GM19324 (cell line): Measurements from ENCODE around the gene SPRN.
"Not testable (repeated sequence)": the region's sequence is repeated elsewhere in the genome, so short reads cannot be mapped to it uniquely, and the experiment has no call there.

Experiments
- ATAC-seq: cut with Tn5 transposase; IDR thresholded peaks from one replicate; pipeline ENCODE4 v1.9.1; 2021; ENCODE audit warnings: mild to moderate bottlenecking, moderate library complexity; ENCODE audit not compliant: unreplicated experiment, low FRiP score

SPRN gene

DNA sequence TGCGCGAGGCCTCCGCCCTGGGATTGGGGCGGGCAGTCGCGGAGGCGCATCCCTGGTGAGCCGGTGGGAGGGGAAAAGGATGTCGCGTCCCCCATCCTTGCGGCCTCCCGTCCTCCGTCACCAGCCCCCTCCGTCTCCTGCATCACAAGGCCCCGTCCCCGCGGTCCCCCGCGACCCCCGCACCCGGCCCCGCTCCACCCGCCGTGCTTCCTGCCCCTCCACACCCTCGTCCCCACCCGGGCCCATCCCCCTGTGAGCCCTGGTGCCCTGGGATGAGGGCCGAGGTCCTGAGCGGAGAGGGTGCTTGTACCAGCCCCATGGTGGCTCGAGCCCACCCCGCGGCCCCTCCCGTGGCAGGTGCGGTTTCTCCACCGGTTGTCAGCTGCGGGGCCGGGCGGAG, at the start of gene SPRN:
TSS of gene SPRN (minus strand) at position 25 of the 400 bp plus-strand sequence. CDS start 944 bp downstream, outside the sequence.
- not testable (repeated sequence) for ATAC-seq

- ATAC-seq: no peak
Observed at GRCh38 chr10:133474027-133474426, 49.6 kb upstream of the SPRN start.

- no peak for ATAC-seq
Observed at GRCh38 chr10:133473270-133473669, 48.8 kb upstream of the SPRN start.

DNA sequence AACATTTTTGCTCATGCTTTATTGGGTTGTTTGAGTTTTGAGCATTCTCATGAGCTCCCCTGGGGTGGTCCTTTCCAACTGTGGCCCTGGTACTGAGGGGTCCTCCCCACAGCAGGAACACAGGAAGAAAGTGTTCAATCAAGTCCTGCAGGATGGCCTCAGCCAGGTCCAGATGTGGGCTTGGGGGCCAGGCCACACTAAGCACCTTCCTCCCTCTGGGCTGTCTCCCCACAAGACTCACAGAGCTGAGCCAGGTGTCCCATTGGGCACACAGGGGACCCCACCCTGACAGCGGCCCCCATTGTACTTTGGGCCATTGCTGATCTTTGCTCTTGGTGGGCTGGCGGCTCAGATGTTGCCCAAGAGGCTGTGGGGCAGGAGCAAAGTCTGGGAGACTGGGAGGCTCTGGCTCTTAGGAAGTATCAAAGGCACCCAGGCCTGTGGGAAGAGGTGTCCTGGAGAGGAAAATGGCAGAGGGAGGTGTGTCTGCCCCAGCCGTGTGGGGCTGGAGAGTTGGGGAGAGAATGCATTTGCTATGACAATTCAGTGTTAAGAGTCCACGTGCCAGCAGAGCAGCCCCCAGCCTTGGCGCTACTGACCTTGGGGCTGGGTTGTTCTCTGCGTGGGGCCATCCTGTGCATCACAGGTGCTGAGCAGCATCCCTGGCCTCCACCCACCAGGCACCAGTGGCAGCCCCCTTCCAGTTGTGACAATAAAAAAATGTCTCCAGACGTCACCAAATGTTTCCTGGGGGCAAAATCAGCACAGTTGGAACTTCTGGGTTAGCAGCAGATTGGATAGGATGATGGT, 47.1 kb upstream of the SPRN start:
- no peak for ATAC-seq

GRCh38 chr10:133469205-133469604, 44.8 kb upstream of the SPRN start:
- not testable (repeated sequence) for ATAC-seq

DNA sequence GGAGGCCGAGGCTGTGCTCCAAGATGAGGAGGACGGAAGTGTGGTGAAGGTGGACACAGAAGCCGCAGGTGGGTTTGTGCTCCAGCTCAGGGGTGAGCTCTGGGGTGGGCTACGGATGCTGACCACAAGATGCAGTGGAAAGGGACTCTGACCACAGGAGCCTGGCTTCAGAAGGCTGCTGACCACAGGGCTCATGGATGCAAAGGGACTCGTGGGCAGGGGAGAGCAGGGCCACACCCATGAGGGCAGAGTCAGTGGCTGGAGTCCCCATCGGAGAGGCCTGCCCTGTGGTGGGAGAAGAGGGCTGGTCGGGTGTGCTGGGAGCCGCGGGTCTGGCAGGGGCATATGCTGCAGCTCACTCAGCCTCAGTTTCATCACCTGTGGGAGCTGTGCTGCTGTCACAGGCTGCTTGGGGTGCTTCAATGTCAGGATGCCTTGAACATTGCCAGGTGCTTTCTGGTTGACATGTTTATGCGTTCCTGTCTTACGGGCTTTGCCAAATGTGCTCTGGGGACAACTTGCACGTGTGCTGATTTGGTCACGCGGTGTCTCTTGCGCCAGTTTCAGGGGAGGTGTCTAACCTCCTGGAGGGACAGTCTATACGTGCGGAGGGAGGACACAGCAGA, 43.0 kb upstream of the SPRN start:
- ATAC-seq: no peak

DNA sequence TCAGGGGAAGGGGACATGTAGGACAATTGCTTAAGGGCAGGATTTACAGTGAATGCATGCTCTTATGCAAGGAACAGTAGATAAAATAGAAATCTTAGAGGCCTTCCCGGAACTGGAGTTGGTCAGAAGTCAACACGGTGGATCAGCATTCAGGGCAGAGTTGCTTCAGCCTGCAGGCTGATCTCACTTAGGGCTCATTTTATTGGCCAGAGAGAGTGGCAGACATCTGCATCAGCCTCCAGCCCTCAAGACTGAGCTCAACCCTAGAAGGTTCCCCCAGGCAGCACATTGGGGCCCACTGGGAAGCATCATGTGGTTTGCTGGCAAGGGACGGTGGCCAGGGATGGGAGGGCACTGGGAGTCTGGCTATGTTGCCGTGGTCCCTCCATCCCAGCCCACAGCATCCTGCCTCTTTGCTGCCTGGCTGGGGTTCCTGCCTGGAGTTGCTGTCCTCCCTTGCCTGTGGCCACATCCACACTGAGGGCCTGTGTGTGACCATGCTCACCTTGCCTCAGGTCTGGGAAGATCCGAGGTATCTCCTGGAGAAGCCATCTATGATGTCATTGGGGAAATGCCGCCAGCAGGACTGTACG, 42.4 kb upstream of the SPRN start:
- ATAC-seq: no peak

DNA sequence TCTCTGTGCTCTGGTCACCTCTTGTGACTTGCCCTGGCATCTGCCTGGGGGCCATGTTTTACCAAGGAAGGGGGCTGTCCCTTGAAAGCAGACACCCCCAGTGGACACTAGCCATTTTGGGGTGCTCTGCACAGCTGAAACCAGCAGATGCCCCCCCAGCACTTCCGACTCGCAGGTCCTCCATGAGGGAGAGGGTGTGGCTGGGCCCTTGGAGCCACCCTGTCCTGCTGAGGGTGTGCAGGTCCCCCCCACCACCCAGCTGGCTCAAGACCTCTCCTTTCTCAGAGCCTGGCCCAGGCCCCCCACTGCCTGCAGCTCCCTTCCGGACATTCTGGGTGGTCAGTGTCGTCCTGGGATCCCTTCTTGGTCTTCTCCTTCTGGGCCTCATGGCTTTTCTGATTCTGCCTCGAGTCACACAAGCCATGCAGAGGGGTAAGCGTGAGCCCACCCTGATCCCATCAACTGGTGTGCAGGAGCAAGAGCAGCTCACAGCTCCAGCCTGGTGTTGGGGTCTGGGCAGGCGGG, 41.6 kb upstream of the SPRN start:
- no peak for ATAC-seq

DNA sequence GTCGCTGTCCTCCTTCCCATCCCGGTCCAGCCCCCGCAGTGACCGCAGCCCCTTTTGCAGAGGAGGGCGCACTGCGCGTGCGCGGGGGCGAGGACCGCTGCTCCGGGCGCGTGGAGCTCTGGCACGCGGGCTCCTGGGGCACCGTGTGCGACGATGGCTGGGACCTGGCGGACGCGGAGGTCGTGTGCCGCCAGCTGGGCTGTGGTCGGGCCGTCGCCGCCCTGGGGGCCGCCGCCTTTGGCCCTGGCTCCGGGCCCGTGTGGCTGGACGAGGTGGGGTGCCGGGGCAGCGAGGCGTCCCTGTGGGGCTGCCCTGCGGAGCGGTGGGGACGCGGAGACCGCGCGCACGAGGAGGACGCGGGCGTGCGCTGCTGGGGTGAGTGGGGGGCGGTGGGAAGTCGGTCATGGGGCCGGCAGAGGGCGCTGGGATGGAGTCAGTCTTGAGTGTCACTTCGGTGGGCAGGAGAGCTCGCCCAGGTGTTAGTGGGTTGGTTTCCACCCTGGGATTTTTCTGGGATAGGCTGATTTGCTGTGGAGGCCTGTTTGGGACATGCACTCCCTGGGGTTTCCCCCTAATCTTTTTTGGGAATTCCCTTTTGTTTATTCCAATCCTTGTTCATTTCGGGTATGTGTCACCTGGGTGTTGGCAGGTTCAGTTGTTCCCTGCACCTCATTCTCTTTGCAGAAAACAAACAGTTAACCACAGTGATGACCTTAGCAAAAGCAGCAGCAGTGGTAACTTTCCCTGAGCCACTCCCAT, 40.9 kb upstream of the SPRN start:
- no peak for ATAC-seq

GRCh38 chr10:133464582-133465031, 40.2 kb upstream of the SPRN start:
- ATAC-seq: no peak

GRCh38 chr10:133462512-133463305, 38.3 kb upstream of the SPRN start:
- ATAC-seq: no peak

GRCh38 chr10:133461841-133462240, 37.4 kb upstream of the SPRN start:
- ATAC-seq: no peak

- ATAC-seq: no peak
Observed at GRCh38 chr10:133461027-133461426, 36.6 kb upstream of the SPRN start.

- ATAC-seq: no peak
Observed at GRCh38 chr10:133460208-133460769, 35.9 kb upstream of the SPRN start.

GRCh38 chr10:133459454-133460207, 35.2 kb upstream of the SPRN start:
- ATAC-seq: no peak

DNA sequence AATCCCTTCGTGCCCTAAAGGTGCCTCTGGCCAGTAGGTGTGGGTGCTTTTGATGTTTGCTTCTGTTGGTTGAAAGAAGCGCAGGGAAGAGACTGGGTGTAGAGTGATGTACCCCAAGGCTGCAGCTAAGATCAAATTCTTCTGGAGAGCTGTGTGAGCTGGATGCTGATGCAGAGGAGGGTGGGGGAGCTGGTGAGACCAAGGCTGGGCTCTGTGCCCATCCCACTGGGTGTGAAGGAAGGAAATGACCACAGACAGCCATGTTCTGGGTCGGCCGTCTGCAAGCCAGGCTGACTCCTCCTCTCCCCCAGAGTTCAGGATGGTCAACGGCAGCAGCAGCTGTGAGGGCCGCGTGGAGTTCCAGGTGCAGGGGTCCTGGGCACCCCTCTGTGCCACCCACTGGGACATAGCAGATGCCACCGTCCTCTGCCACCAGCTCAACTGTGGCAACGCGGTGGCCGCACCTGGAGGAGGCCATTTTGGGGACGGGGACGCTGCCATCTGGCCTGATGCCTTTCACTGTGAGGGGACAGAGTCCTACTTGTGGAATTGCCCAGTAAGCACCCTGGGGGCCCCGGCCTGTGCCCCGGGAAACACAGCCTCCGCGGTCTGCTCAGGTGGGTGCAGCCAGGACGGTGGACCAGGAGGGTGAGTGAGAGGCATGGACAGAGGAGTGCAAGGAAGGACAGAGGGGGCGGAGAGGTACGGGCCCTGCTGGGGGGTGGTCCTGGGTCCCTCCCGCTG, 34.5 kb upstream of the SPRN start:
- no peak for ATAC-seq

DNA sequence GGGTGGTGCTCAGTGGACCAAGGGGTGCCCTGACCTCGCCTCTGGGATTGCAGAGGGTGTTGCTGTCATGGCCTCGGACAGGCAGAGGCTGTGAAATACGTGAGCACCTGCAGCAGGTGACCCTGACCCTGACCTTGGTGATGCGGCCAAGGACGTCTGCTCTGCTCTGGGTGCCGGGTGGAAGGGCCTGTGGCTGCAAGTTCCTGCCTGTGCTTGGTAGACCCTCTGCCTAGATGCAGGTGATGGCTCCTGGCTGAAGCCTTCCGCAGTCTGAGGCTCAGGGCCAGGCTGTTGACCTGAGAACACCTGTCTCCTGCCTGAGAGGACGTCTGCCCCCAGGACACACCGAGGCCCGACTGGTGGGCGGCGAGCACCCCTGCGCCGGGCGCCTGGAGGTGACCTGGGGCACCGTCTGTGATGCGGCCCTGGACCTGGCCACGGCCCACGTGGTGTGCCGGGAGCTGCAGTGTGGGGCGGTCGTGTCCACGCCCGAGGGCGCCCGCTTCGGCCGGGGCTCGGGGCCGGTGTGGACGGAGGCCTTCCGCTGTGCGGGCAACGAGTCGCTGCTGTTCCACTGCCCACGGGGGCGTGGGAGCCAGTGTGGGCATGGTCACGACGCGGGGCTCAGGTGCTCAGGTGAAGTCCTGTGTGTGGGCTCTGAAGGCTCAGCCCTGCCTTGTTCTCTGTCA, 33.7 kb upstream of the SPRN start:
- ATAC-seq: no peak
